SK-N-SH (cell line): Measurements from ENCODE around the gene KRT27. TPM values are rescaled to one million over a fixed set of nuclear protein-coding genes. Genes with fewer than 3 reads are reported as not detected.
"Not testable (repeated sequence)": the region's sequence is repeated elsewhere in the genome, so short reads cannot be mapped to it uniquely, and the experiment has no call there.

Source experiments
- CTCF ChIA-PET: fragments of 300-600, 350-600 bp; formaldehyde crosslinking; extraction: SDS; loops from one replicate; lab custom pipeline; 2021; lab: Yijun Ruan, JAX
- POLR2A ChIA-PET: fragments of 350-600 bp; sonication (Branson Sonifier 250); formaldehyde crosslinking; extraction: SDS; loops from one replicate; lab custom pipeline; 2020; ENCODE audit warnings: antibody characterized with exemption, inconsistent platforms; lab: Yijun Ruan, JAX
- DNase-seq: peaks from one replicate; pipeline ENCODE4 v3.0.0; 2012
- H2AFZ ChIP-seq: fragments of 200-600 bp; sonication (generic); 2 replicates; pipeline ENCODE4 v1.8.1; 2016; ENCODE audit warnings: antibody characterized with exemption, mild to moderate bottlenecking, low read depth
- H3F3A ChIP-seq: fragments of 200-600 bp; sonication (generic); replicated peaks from 2 replicates; pipeline ENCODE3; 2016; ENCODE audit warnings: antibody characterized with exemption, mild to moderate bottlenecking; ENCODE audit not compliant: insufficient read depth
- H3K27ac ChIP-seq, 2 experiments: fragments of 200-500 bp in 1 of 2; fragments of 200-600 bp in 1 of 2; sonication (Bioruptor generic) in 1 of 2; sonication (generic), shearing (Covaris generic) in 1 of 2; 2 replicates each; pipeline versions ENCODE4 v1.5.1 to v1.6.1; 2014 to 2016; ENCODE audit warnings: low read depth in 2 of 2, inconsistent platforms in 1 of 2, low read length in 1 of 2, mild to moderate bottlenecking in 1 of 2, mixed read lengths in 1 of 2
- H3K27me3 ChIP-seq: fragments of 200-600 bp; sonication (generic), shearing (Covaris generic); 2 replicates; pipeline ENCODE4 v1.6.1; 2016; ENCODE audit warnings: mixed run types; ENCODE audit not compliant: insufficient read depth
- H3K36me3 ChIP-seq, 2 experiments: fragments of 200-500 bp in 1 of 2; fragments of 200-600 bp in 1 of 2; sonication (Bioruptor generic) in 1 of 2; sonication (generic) in 1 of 2; replicated peaks in 1 of 2; 2 replicates each; pipeline versions ENCODE3 to v1.5.1; 2014 to 2016; ENCODE audit warnings: low read length in 1 of 2, mild to moderate bottlenecking in 1 of 2; ENCODE audit not compliant: insufficient read depth in 2 of 2, control insufficient read depth in 1 of 2
- H3K4me1 ChIP-seq, 2 experiments: fragments of 200-500 bp in 1 of 2; fragments of 200-600 bp in 1 of 2; sonication (Bioruptor generic) in 1 of 2; sonication (generic), shearing (Covaris generic) in 1 of 2; 2 replicates each; pipeline versions ENCODE4 v1.5.1 to v1.6.1; 2014 to 2016; ENCODE audit warnings: low read depth in 1 of 2, low read length in 1 of 2, mixed run types in 1 of 2; ENCODE audit not compliant: insufficient read depth in 2 of 2, control insufficient read depth in 1 of 2
- H3K4me2 ChIP-seq: fragments of 200-600 bp; sonication (generic), shearing (Covaris generic); 2 replicates; pipeline ENCODE4 v1.6.1; 2017; ENCODE audit warnings: mixed run types
- H3K4me3 ChIP-seq, 2 experiments: fragments of 200-500 bp in 1 of 2; fragments of 200-600 bp in 1 of 2; sonication (Bioruptor generic) in 1 of 2; sonication (generic), shearing (Covaris generic) in 1 of 2; 2 replicates each; pipeline versions ENCODE4 v1.5.1 to v1.8.1; 2014 to 2016; ENCODE audit warnings: low read depth in 2 of 2, inconsistent platforms in 1 of 2, low read length in 1 of 2, mild to moderate bottlenecking in 1 of 2, mixed read lengths in 1 of 2, moderate library complexity in 1 of 2
- H3K79me2 ChIP-seq: fragments of 200-600 bp; sonication (generic); 2 replicates; pipeline ENCODE4 v1.8.1; 2017; ENCODE audit warnings: mild to moderate bottlenecking; ENCODE audit not compliant: insufficient read depth
- H3K9ac ChIP-seq: fragments of 200-600 bp; sonication (generic); 2 replicates; pipeline ENCODE4 v1.6.1; 2017; ENCODE audit warnings: mixed run types
- H3K9me2 ChIP-seq: fragments of 200-600 bp; sonication (generic); 2 replicates; pipeline ENCODE4 v1.6.1; 2017; ENCODE audit warnings: mixed run types
- H3K9me3 ChIP-seq: fragments of 200-600 bp; sonication (generic); 2 replicates; pipeline ENCODE4 v1.6.1; 2017; ENCODE audit warnings: mixed run types, mild to moderate bottlenecking, moderate library complexity
- H4K20me1 ChIP-seq: fragments of 200-600 bp; sonication (generic); 2 replicates; pipeline ENCODE4 v1.6.1; 2017; ENCODE audit warnings: mild to moderate bottlenecking, mixed run types; ENCODE audit not compliant: insufficient read depth
- CHD2 ChIP-seq: fragments of 150-350 bp; IDR thresholded peaks from 2 replicates; pipeline ENCODE4 v1.6.1; 2018; ENCODE audit warnings: low read length; ENCODE audit not compliant: partially characterized antibody
- EP300 ChIP-seq, 2 experiments: IDR thresholded peaks; 2 replicates each; pipeline versions ENCODE4 v1.4.0 to v1.6.1; 2012; ENCODE audit warnings: borderline replicate concordance in 1 of 2, low read depth in 1 of 2, low read length in 1 of 2
- MEF2A ChIP-seq: IDR thresholded peaks from 2 replicates; pipeline ENCODE4 v1.4.0; 2012; ENCODE audit warnings: low read depth, borderline replicate concordance
- MXI1 ChIP-seq: IDR thresholded peaks from 2 replicates; pipeline ENCODE4 v1.6.1; 2012; ENCODE audit warnings: mild to moderate bottlenecking, low read depth, low read length, improper control_type of control experiment
- NFIC ChIP-seq: IDR thresholded peaks from 2 replicates; pipeline ENCODE4 v1.4.0; 2012; ENCODE audit warnings: borderline replicate concordance
- NRF1 ChIP-seq: IDR thresholded peaks from 2 replicates; pipeline ENCODE4 v1.6.1; 2012; ENCODE audit warnings: low read depth, mild to moderate bottlenecking, low read length
- RAD21 ChIP-seq: IDR thresholded peaks from 2 replicates; pipeline ENCODE4 v1.6.1; 2012; ENCODE audit warnings: mild to moderate bottlenecking, low read length
- RFX5 ChIP-seq: IDR thresholded peaks from 2 replicates; pipeline ENCODE4 v1.6.1; 2012; ENCODE audit warnings: mild to moderate bottlenecking, improper control_type of control experiment, low read length
- TAF1 ChIP-seq: IDR thresholded peaks from 2 replicates; pipeline ENCODE4 v1.6.1; 2012; ENCODE audit warnings: low read depth, mild to moderate bottlenecking, low read length, moderate library complexity, borderline replicate concordance
- TEAD4 ChIP-seq: IDR thresholded peaks from 2 replicates; pipeline ENCODE4 v1.4.0; 2012; ENCODE audit warnings: mild to moderate bottlenecking, borderline replicate concordance; ENCODE audit not compliant: insufficient read depth
- WGBS: methylation state at CpG from one replicate; pipeline ENCODE4 v1.1.6; 2017; ENCODE audit warnings: low lambda C conversion rate; 5-methylcytosine and 5-hydroxymethylcytosine counted together
- polyA plus RNA-seq, 3 experiments: library from polyadenylated mRNA; depleted of rRNA; stranded (reverse); fragments of >200 nt; gene quantifications; 2 replicates each; pipeline ENCODE4 v1.2.3, GENCODE V29; 2012
- TF ChIP-seq, protein P1 (sequence below): fragments of 150-350 bp; IDR thresholded peaks from 2 replicates; pipeline ENCODE4 v1.6.1; 2017; ENCODE audit warnings: antibody characterized with exemption, low read length, low read depth, borderline replicate concordance
- TF ChIP-seq, protein P2 (sequence below): IDR thresholded peaks from 2 replicates; pipeline ENCODE4 v1.4.0; 2012; ENCODE audit warnings: low read depth, borderline replicate concordance
- TF ChIP-seq, protein P3 (sequence below): fragments of 150-350 bp; IDR thresholded peaks from 2 replicates; pipeline ENCODE4 v1.6.1; 2016; ENCODE audit warnings: mild to moderate bottlenecking, low read depth, low read length

Gene KRT27
- polyA plus RNA-seq, 1 of the 3 experiments (the other 2 are of a cell fraction), result not detected

DNA sequence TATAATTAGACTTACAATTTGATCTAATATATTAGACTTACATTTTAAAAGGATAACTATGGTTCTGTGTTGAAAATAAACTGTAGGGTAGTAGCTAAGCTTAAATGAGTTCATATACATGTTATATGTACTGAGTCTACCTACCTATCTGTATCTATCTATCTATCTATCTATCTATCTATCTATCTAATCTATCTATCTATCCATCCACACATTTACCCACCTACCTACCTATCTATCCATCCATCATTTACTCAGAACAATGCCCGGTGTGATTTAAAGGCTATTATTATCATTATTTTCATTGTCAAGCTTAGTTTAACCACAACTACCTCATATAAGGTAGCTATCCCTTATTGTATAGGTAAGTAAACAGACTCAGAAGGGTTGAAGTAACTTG lies 33.0 kb upstream of the KRT27 start (continued):
- TF ChIP-seq, protein P1, sequence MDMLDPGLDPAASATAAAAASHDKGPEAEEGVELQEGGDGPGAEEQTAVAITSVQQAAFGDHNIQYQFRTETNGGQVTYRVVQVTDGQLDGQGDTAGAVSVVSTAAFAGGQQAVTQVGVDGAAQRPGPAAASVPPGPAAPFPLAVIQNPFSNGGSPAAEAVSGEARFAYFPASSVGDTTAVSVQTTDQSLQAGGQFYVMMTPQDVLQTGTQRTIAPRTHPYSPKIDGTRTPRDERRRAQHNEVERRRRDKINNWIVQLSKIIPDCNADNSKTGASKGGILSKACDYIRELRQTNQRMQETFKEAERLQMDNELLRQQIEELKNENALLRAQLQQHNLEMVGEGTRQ, result no peak
- TF ChIP-seq NFIC (no peak), NRF1 (no peak)
- TF ChIP-seq, all 33 proteins: peak for 0

DNA sequence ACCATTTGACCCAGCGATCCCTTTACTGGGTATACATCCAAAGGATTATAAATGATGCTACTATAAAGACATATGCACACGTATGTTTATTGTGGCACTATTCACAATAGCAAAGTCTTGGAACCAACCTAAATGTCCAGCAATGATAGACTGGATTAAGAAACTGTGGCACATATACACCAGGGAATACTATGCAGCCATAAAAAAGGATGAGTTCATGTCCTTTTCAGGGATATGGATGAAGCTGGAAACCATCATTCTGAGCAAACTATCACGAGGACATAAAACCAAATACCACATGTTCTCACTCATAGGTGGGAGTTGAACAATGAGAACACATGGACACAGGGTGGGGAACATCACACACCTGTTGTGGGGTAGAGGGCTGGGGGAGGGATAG lies 32.3 kb upstream of the KRT27 start:
- H3K4me2 ChIP-seq, H3K4me1 ChIP-seq, H3K27me3 ChIP-seq, H3K79me2 ChIP-seq, H3K9me2 ChIP-seq, H2AFZ ChIP-seq, H3K9me3 ChIP-seq, DNase-seq, POLR2A ChIA-PET, H3K27ac ChIP-seq, H3K9ac ChIP-seq, H4K20me1 ChIP-seq, H3K4me3 ChIP-seq: not testable (repeated sequence)
- CTCF ChIA-PET, result interaction anchor here (0.8 to 1.8 kb wide), 2 partner anchors 12 to 735 kb away, joined by 4 to 6 read pairs; no protein-coding TSS in a partner anchor
- Histone ChIP-seq H3F3A (peaks cover 23% of the 10 kb centered on the region), H3K36me3 (peaks cover 12 to 15% of the 10 kb centered on the region in 2 experiments)
- 20% methylated on average over 3 of the region's 3 CpGs for WGBS

DNA sequence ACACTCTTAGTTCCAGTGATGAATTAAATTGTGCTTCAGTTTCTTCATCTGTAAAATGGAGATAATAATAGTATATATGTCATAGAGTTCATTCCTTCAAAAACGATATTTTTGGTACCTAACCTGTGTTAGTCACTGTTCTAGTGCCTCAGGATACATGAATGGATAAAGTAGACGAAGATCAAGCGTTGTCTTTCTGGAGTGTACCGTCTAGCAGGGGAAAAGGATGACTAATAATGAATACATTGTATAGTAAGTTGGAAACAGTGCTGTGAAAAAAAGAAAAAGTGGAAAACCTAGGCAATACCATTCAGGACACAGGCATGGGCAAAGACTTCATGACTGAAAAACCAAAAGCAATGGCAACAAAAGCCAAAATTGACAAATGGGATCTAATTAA lies 31.5 kb upstream of the KRT27 start:
- CTCF ChIA-PET, result no interaction called here
- H3K9me3 ChIP-seq, result no peaks in the 10 kb centered on the region
- no peak for DNase-seq

More for the DNA sequence above, 31.5 kb upstream of the KRT27 start:
- Histone ChIP-seq H3K27ac (no peak overlapping the region), H3K4me3 (no peak overlapping the region), H3K27me3 (peaks cover 13% of the 10 kb centered on the region; the same call in 1 of the 2 replicates), H3K79me2 (no peaks in the 10 kb centered on the region; the same call in 1 of the 2 replicates), H3K4me1 (no peaks in the 10 kb centered on the region; a peak in 1 of 4 replicates), H2AFZ (no peak overlapping the region), H3F3A (peaks cover 17% of the 10 kb centered on the region), H3K9ac (no peak overlapping the region), H3K4me2 (no peak overlapping the region), H3K9me2 (no peaks in the 10 kb centered on the region), H4K20me1 (no peaks in the 10 kb centered on the region), H3K36me3 (peaks cover 12 to 15% of the 10 kb centered on the region in 2 experiments)
- WGBS, result 23% methylated on average over 4 of the region's 4 CpGs
- POLR2A ChIA-PET, result no interaction called here
- TF ChIP-seq, protein P2, sequence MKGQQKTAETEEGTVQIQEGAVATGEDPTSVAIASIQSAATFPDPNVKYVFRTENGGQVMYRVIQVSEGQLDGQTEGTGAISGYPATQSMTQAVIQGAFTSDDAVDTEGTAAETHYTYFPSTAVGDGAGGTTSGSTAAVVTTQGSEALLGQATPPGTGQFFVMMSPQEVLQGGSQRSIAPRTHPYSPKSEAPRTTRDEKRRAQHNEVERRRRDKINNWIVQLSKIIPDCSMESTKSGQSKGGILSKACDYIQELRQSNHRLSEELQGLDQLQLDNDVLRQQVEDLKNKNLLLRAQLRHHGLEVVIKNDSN, result no peak
- TF ChIP-seq TAF1 (no peak), MXI1 (no peak), MEF2A (no peak), CHD2 (no peak), NFIC (no peak), TEAD4 (no peak), RFX5 (no peak), EP300 (IDR thresholded peaks at IDR 0.05; ENCODE audit: borderline replicate concordance in 1 of 2, low read depth in 1 of 2, low read length in 1 of 2) (no peak), RAD21 (no peak)
- TF ChIP-seq, protein P3, sequence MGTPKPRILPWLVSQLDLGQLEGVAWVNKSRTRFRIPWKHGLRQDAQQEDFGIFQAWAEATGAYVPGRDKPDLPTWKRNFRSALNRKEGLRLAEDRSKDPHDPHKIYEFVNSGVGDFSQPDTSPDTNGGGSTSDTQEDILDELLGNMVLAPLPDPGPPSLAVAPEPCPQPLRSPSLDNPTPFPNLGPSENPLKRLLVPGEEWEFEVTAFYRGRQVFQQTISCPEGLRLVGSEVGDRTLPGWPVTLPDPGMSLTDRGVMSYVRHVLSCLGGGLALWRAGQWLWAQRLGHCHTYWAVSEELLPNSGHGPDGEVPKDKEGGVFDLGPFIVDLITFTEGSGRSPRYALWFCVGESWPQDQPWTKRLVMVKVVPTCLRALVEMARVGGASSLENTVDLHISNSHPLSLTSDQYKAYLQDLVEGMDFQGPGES, result no peak
